Thoracic aorta (tissue), 2 donors: ENCODE results near the gene C20orf202. TPM values are rescaled to one million over a fixed set of nuclear protein-coding genes. Genes with fewer than 3 reads are reported as not detected.
"Not testable (repeated sequence)": the region's sequence is repeated elsewhere in the genome, so short reads cannot be mapped to it uniquely, and the experiment has no call there.

Experiments
- ATAC-seq: fragments of 150-250 bp; one replicate; pipeline ENCODE4 v1.8.0; 2017; ENCODE audit warnings: low read depth; ENCODE audit not compliant: insufficient number of reproducible peaks, low FRiP score
- DNase-seq: peaks from one replicate; pipeline ENCODE4 v3.0.0-alpha.2; 2020; ENCODE audit warnings: low spot score
- H3K27ac ChIP-seq, 2 donors: fragments of 200-600 bp; sonication (generic); 1 replicate in 1 of 2; 2 replicates in 1 of 2; pipeline ENCODE4 v1.5.1; 2016; ENCODE audit warnings: mild to moderate bottlenecking in 2 of 2, moderate library complexity in 2 of 2
- H3K27me3 ChIP-seq: fragments of 200-600 bp; sonication (generic); replicated peaks from 2 replicates; pipeline ENCODE4 v1.6.0; 2016; ENCODE audit warnings: mild to moderate bottlenecking; ENCODE audit not compliant: insufficient read depth
- H3K36me3 ChIP-seq: fragments of 200-600 bp; sonication (generic); one replicate; pipeline ENCODE4 v1.5.1; 2016
- H3K4me1 ChIP-seq, 2 donors: fragments of 200-600 bp; sonication (generic); 1 replicate in 1 of 2; 2 replicates in 1 of 2; pipeline versions ENCODE4 v1.5.1 to v1.6.0; 2016; ENCODE audit warnings: low read depth in 2 of 2, mild to moderate bottlenecking in 1 of 2; ENCODE audit not compliant: control insufficient read depth in 1 of 2
- H3K4me3 ChIP-seq: fragments of 200-600 bp; sonication (generic); 2 replicates; pipeline ENCODE4 v1.5.1; 2016; ENCODE audit warnings: mild to moderate bottlenecking
- H3K9me3 ChIP-seq: fragments of 200-600 bp; sonication (generic); 2 replicates; pipeline ENCODE4 v1.5.1; 2016
- total RNA-seq, 2 donors: library from RNA; depleted of rRNA; stranded (reverse); fragments of >200 nt; gene quantifications; one replicate each; pipeline versions ENCODE4 v1.1.0 to v1.2.3, GENCODE V29; 2016
- TF ChIP-seq, protein P1 (sequence below): fragments of 200-600 bp; sonication (generic); IDR thresholded peaks from one replicate; pipeline ENCODE4 v1.5.1; 2019; ENCODE audit warnings: antibody characterized with exemption

Gene C20orf202
- total RNA-seq, 2 donors from 2014 or later = 1.7 TPM; not detected in 1

DNA sequence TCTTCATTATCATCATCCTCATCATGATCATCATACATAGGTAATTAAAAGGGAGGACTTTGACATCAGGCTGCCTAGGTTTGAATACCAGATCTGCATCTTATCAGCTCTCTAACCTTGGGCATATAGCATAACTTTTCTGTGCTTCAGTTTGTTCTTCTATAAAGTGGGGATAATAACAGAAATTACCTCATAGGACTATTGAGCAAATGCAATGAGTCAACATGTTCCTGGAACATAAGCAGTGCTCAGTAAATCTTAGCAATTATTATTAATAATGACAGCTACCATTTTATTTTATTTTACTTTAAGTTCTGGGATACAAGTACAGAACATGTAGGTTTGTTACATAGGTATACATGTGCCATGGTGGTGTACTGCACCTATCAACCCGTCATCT is 7.2 kb downstream of the C20orf202 start:
- ATAC-seq (no peak), DNase-seq (no peak)
- Histone ChIP-seq H3K27ac (no peak overlapping the region), H3K4me3 (no peak overlapping the region), H3K4me1 (no peaks in the 10 kb centered on the region), H3K9me3 (no peaks in the 10 kb centered on the region), H3K36me3 (no peaks in the 10 kb centered on the region), H3K27me3 (no peaks in the 10 kb centered on the region)
- TF ChIP-seq, protein P1, sequence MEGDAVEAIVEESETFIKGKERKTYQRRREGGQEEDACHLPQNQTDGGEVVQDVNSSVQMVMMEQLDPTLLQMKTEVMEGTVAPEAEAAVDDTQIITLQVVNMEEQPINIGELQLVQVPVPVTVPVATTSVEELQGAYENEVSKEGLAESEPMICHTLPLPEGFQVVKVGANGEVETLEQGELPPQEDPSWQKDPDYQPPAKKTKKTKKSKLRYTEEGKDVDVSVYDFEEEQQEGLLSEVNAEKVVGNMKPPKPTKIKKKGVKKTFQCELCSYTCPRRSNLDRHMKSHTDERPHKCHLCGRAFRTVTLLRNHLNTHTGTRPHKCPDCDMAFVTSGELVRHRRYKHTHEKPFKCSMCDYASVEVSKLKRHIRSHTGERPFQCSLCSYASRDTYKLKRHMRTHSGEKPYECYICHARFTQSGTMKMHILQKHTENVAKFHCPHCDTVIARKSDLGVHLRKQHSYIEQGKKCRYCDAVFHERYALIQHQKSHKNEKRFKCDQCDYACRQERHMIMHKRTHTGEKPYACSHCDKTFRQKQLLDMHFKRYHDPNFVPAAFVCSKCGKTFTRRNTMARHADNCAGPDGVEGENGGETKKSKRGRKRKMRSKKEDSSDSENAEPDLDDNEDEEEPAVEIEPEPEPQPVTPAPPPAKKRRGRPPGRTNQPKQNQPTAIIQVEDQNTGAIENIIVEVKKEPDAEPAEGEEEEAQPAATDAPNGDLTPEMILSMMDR = no peak

DNA sequence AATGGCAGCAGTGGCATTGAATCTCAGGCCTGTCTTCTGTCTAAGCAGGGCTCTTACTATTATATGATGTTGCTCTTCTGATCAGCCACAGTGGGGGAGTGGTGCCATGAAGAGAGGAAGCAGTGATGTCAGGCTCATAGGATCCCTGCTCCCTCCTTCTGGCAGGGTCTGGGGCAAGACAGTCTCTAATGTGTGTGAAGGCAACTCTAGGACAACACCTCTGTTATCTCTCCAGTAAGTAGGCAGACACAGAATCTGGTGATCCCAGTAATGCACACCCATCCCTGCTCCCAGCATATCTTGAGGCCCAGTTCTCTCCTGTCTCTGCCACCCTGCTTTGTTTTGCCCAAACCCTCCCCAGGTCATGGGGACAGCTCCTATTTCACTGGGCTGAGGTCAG is 8.8 kb downstream of the C20orf202 start:
- TF ChIP-seq, protein P1 = no peak
- H3K4me1 ChIP-seq = no peaks in the 10 kb centered on the region
- no peaks in the 10 kb centered on the region for H3K36me3 ChIP-seq
- no peak overlapping the region for H3K27ac ChIP-seq
- no peaks in the 10 kb centered on the region for H3K27me3 ChIP-seq
- H3K4me3 ChIP-seq = no peak overlapping the region
- H3K9me3 ChIP-seq = no peaks in the 10 kb centered on the region
- ATAC-seq (no peak), DNase-seq (no peak)

DNA sequence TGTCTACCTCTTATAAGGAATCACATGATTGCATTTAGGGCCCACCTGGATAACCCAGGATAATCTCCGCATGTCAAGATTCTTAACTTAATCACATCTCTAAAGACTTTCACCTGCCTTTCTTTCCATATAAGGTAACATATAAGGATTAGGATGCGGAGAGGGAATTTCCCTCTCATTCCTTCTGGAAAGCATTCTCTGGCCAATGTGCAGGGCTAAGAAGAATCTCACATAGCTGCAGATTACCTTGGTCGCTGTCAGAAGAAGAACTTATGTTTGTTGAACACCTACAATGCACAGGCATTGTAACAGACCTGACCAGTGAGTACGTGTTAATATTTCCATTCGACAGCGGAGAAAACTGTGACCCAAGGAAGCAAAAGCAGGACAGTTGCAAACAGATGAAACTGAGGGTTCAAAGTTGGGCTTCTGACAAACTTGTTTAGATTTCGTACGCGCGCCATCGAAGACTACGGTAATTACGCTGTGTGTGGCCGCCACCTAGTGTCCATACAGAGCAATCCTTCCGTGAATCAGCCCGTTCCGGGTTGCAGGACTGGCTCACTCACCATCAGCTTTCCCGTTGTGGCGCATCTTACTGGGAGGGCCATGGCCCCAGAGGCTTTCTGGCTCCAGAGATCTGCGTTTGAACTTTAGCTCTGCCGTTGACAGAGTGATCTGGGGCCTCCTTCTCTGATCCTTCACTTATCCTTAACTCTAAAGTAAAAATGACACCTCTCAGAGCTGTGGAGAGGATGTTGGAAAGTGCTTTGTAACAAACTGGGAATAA is 9.5 kb downstream of the C20orf202 start:
- DNase-seq = peak; percentile 26
- Histone ChIP-seq H3K36me3 (no peaks in the 10 kb centered on the region), H3K4me1 (no peaks in the 10 kb centered on the region), H3K27me3 (no peaks in the 10 kb centered on the region), H3K27ac (no peak overlapping the region), H3K9me3 (no peaks in the 10 kb centered on the region), H3K4me3 (peak overlapping the region; percentile 21)
- TF ChIP-seq, protein P1 = peak; percentile 60
- ATAC-seq = peak; percentile 60

DNA sequence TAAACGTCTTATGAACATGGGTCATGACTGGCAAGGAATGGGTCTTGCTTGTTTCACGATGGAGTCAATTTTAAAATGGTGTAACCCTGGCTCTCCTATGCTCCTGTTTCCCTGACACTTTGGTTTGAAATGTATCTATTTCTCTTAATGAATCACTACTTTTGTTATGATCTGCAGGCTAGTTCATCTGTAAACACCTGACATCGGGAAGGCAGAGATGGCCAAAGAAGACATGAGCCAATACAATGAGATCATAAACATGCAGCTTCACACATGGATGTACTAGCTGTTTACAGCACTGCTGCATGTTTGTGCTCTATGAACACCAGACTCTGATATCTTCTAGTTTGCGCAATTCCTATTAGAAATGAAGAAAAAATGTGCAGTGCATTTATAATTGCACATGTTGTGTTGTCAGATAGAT is 11.6 kb downstream of the C20orf202 start:
- Histone ChIP-seq H3K27ac (no peak overlapping the region), H3K4me1 (no peaks in the 10 kb centered on the region), H3K9me3 (no peaks in the 10 kb centered on the region), H3K4me3 (no peak overlapping the region), H3K27me3 (no peaks in the 10 kb centered on the region), H3K36me3 (no peaks in the 10 kb centered on the region)
- ATAC-seq (no peak), DNase-seq (no peak)
- TF ChIP-seq, protein P1 = no peak

DNA sequence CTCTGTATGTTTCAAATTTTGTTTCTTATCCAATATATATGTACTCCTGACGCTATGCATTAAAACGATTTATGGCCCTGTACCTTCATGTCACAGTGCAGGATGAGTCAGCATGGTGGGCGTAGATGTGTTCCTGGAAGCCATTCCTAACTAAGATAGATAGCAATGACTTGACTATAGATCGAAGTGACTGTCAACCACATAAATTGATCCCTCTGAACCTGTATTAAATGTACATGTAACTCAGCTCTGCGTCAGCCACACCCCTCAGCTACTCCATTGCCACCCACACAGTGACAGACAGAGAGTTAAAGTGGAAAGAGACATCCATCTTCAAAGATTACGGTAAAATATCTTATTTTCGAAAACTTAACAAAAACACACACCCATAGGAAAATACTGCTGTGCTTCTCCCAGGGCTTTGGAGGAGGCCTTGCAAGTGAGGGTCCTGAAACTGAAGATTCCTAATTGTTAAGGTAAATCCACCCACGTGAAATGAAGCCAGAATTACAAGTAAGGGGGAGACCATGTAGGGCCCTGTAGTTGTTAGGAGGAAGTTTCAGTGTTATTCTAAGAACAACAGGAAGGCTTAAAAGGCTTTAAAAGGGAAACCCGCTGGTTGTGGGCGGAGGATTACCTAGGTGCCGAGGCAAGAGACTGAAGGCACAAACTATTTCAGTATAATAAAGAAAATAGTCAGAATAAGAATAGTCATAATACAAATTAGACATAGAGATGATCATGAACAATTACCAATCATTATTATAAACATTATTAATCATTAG is 12.3 kb downstream of the C20orf202 start:
- DNase-seq (no peak), ATAC-seq (no peak)
- H3K27ac ChIP-seq = no peak overlapping the region
- H3K4me3 ChIP-seq = no peak overlapping the region
- TF ChIP-seq, protein P1 = no peak
- no peaks in the 10 kb centered on the region for H3K4me1 ChIP-seq
- H3K9me3 ChIP-seq = no peaks in the 10 kb centered on the region
- H3K36me3 ChIP-seq = no peaks in the 10 kb centered on the region
- H3K27me3 ChIP-seq = no peaks in the 10 kb centered on the region

DNA sequence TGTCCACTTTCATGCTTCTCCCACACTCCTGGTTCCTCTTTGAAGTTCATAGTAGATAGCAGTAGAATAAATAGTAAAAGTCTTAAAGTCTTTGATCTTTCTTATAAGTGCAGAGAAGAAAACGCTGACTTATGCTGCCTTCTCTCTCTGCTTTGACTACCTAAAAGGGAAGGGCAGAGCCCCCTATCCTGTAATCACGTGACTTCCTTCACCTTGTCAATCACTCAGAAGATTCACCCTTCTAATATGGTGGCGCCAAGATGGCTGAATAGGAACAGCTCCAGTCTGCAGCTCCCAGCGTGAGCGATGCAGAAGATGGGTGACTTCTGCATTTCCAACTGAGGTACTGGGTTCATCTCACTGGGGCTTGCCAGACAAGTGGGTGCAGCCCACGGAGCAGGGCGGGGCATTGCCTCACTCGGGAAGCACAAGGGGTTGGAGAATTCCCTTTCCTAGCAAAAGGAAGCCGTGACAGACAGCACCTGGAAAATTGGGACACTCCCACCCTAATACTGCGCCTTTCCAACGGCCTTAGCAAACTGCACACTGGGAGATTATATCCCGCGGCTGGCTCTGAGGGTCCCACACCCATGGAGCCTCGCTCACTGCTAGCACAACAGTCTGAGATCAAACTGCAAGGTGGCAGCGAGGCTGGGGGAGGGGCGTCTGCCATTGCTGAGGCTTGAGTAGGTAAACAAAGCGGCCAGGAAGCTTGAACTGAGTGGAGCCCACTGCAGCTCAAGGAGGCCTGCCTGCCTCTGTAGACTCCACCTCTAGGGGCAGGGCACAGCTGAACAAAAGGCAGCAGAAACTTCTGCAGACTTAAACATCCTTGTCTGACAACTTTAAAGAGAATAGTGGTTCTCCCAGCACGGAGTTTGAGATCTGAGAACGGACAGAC is 13.5 kb downstream of the C20orf202 start:
- H3K36me3 ChIP-seq, DNase-seq, H3K9me3 ChIP-seq, H3K27me3 ChIP-seq, H3K4me1 ChIP-seq, ATAC-seq, H3K4me3 ChIP-seq, H3K27ac ChIP-seq: not testable (repeated sequence)

DNA sequence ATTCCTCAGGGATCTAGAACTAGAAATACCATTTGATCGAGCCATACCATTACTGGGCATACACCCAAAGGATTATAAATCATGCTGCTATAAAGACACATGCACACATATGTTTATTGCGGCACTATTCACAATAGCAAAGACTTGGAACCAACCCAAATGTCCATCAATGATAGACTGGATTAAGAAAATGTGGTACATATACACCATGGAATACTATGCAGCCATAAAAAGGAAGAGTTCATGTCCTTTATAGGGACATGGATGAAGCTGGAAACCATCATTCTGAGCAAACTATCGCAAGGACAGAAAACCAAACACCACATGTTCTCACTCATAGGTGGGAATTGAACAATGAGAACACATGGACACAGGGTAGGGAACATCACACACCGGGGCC is 19.5 kb downstream of the C20orf202 start:
- not testable (repeated sequence) for H3K9me3 ChIP-seq, H3K4me3 ChIP-seq, H3K36me3 ChIP-seq, H3K27me3 ChIP-seq, ATAC-seq, DNase-seq, H3K27ac ChIP-seq
- H3K4me1 ChIP-seq = peaks cover 6 to 10% of the 10 kb centered on the region in 2 donors
